ENCODE measurements around the gene COL1A1. TPM values are rescaled to one million over a fixed set of nuclear protein-coding genes. Genes with fewer than 3 reads are reported as not detected.

Gene COL1A1
- polyA plus RNA-seq, 4 donors, result 539 to 919 (median 649) TPM

GRCh38 chr17:50145532-50146229 is 55.8 kb downstream of the COL1A1 start:
- DNase-seq (ENCODE audit: low read depth in 4 of 4, low spot score in 3 of 4), result no peak

DNA sequence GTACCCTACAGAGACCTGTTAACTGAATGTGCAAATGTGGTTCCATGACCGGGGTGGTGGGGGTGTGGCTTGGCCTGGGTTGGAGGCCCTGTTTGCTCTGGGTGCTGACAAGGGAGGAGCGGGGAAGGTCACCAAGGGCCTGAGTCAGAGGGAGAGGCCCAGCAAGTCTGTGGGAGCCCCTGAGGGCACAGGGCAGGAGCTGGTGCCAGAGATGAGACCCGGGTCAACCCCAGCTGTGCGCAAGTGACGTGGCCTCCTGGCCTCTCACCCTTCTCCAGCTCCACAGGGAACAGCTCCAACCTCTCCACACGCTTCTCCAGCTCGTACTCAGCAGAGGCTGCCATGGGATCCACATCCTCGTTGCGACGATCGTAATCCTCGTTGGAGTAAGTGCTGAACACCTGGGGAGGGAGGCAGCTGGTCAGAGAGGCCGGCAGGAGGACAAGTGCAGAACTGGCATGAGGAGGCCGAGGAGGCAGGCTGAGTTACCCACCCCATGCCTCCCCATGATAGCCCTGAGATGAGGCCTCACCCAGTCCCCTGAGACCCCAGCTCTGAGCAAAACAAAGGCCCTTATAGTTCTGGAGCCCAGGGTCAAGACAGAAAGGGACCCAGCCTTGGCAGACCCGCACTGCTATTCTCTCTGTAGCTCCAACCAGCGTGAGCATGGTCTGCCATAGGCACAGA is 56.4 kb downstream of the COL1A1 start:
- DNase-seq (ENCODE audit: low read depth in 4 of 4, low spot score in 3 of 4), result no peak

- no peak for DNase-seq (ENCODE audit: low read depth in 4 of 4, low spot score in 3 of 4)
These were observed 57.1 kb downstream of the COL1A1 start for GRCh38 chr17:50144355-50144754.

DNA sequence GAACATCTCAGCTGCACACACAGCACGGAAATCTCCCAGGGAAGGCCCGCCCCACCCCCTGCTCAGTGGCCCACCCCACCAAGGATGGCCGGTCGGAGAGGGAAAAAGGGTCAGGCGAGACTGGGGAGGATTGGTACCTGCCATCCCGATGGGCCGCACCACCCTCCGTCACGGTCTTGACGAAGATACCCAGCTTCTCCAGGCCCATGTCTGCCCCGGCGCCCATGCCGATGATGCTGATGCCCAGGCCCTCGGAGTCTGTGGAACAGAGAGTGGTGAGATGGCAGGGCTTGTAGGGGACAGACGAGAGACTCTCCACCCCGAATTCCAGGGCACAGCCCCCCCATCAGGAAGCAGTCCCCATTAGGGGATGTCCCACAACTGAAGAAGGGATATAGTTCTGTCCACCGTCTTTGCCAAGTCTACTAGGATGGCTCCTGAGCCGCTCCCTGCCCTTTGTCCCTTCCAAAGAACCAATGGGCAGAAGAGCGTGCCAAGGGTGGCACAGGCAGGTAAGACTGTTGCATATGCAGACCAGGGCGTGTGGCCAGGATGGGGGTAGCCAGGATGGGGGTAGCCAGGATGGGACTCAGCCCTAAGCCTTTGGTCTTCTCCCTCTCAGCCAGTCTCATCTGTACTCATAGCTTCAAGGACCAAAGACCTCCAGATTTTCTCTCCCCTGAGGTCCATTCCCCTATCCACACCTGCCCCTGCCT is 57.8 kb downstream of the COL1A1 start:
- no peak for DNase-seq (ENCODE audit: low read depth in 4 of 4, low spot score in 3 of 4)

DNA sequence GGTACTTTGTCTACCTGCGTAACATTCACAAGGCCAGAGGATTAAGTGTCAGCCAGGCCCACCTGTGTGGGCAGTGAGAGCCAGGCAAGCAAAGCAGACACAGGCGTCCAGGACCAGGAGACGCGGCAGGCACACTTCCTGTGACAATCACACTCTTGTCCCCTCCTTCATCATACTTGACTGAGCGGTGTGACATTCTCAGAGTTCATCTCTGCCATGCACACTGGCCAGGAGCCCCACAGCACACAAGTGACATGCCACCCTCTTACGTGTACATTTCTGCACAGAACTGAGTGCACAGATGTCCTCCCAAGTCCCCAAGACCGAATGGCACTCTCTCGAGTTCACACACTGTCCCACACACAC is 59.7 kb downstream of the COL1A1 start:
- DNase-seq (ENCODE audit: low read depth in 4 of 4, low spot score in 3 of 4), result no peak

GRCh38 chr17:50141026-50141744 is 60.2 kb downstream of the COL1A1 start:
- no peak for DNase-seq (ENCODE audit: low read depth in 4 of 4, low spot score in 3 of 4)

DNA sequence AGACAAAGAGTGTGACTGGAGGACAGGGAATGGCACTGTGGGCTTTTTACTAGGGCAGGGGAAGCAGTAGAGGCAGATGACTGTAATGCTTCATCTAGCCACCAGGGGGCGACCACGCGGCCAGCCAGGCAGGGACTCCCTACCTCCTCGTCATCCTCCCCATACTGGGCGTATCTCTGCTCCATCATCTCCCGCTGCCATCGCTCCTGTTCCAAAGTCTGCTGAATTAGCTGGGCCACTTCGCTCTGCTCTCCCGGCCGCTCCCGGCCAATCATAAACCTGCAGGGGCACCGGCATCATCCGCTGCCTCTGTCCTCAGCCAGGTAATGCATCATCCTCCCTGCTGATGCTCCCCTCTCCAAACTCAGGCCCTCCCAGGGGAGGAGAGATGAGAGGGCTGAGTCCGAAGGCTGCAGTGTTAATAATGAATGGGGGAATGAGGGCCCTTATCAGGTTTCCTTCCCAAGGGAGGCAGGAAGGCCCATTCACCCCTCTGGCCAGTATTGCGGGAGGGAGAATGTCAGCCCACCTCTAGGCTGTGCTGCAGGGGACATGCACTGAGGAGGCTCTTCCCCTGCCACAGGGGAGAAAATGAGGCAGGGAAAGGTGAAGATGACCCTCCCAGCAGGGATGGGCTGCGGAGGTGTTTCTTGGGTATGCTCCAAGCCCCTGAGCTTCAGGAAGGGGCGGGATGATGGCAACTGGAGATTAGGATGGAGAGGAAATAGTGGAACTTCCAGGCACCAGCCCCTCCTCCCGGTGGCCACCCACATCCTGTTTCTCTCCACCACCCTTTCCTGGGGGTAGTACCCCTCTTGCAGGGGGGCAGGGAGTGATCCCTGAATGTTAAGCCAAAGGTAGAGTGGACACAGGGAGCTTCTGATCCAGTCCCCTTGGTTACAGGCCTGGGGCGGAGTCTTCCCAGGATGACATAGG is 61.2 kb downstream of the COL1A1 start:
- no peak for DNase-seq (ENCODE audit: low read depth in 4 of 4, low spot score in 3 of 4)

GRCh38 chr17:50139185-50139783 is 62.1 kb downstream of the COL1A1 start:
- no peak for DNase-seq (ENCODE audit: low read depth in 4 of 4, low spot score in 3 of 4)

DNA sequence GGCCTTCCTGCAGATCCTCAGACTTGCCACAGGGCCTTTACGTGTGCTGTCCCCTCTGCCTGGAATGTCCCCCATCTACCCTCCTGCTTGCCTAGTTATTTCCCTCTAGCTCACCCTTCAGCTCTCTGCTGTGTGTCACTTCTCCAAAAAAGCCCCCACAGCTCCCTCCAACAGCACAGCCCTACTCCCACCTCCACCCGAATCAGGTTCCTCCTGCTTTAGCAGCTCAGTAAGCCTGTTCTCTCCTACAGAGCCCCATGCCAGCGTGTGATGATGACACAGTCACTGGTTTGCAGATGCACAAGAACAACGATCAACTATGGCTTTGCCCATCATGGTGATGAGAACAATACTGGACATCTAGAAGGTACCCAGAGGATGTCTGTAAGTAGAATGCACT is 64.4 kb downstream of the COL1A1 start:
- DNase-seq (ENCODE audit: low read depth in 4 of 4, low spot score in 3 of 4), result no peak

- DNase-seq (ENCODE audit: low read depth in 4 of 4, low spot score in 3 of 4), result no peak
These were observed 65.2 kb downstream of the COL1A1 start for GRCh38 chr17:50136096-50136687.

DNA sequence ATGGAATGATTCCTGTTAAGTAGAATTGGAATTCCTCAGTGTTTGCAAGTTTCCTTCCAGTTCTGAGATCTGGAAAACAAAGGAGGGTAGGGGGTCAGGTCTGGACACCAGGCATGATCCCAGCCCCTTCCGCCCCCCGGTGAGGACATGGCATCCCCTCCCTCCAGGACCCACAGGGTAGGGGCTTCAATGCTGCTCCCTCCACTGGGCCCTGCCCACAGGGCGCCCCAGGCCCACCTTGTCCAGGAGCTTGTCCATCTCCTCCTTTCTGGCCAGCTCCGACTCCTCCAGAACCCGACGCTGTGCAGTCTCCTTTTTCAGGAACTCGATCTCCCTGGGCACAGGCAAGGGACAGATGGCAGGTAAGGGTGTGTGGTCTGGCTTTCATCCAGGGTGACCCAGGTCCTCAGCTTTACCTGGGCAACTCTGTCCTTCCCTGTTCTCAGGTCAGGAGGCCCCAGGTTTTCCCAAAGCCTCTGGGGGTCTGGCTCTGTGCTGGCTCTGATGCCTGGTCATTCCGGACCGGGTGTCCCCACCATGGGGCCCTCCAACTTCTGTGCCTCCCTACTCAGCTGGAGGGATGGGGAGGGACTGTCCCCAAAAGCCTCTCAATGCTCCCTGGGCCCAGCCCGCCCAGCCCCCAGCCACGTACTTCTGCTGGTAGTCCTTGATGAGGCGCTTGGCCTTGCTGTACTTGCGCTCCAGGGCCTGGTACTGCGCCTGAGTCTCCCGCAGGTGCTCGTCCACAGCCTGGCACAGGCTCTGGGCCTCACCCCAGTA is 65.9 kb downstream of the COL1A1 start:
- no peak for DNase-seq (ENCODE audit: low read depth in 4 of 4, low spot score in 3 of 4)

- no peak for DNase-seq (ENCODE audit: low read depth in 4 of 4, low spot score in 3 of 4)
These were observed 67.0 kb downstream of the COL1A1 start for GRCh38 chr17:50134206-50135110.

DNA sequence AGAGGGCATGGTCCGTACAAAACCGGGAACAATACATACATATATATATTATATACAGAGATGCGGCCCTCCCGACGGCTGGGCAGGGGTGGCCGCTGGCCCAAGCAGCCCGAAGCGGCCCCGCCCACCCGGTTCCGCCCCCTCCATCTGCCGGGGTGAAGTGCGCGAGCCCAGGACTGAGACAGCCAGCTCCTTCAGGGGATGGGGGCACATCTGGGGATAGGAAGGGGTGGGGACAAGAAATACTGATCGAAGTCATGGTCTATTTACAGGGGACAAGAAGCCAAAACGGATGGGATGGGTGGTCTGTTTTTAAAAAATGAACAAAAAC is 67.7 kb downstream of the COL1A1 start:
- no peak for DNase-seq (ENCODE audit: low read depth in 4 of 4, low spot score in 3 of 4)

Other genes starting within 250 kb of the COL1A1 start
- under 1 TPM; 0.52 to 0.78 (median 0.62) TPM for gene DLX4, start 232.4 kb downstream of the COL1A1 start, polyA plus RNA-seq (ENCODE audit: insufficient read length in 4 of 4)
- gene DLX3, start 206.4 kb downstream of the COL1A1 start, polyA plus RNA-seq (ENCODE audit: insufficient read length in 4 of 4), result 1 to 10 TPM in 3 of 4 donors, under 1 TPM in 1; 0.90 to 1.6 (median 1.2) TPM
- 100 to 1,000 TPM in 2 of 4 donors, 10 to 100 TPM in 2; 97.9 to 123 (median 102) TPM for gene ITGA3, start 145.5 kb downstream of the COL1A1 start, polyA plus RNA-seq (ENCODE audit: insufficient read length in 4 of 4)
- 100 to 1,000 TPM; 115 to 128 (median 125) TPM for gene PDK2, start 106.3 kb downstream of the COL1A1 start, polyA plus RNA-seq (ENCODE audit: insufficient read length in 4 of 4)
- gene SAMD14, start 71.5 kb downstream of the COL1A1 start, polyA plus RNA-seq (ENCODE audit: insufficient read length in 4 of 4), result 10 to 100 TPM; 12.9 to 20.9 (median 14.6) TPM
- gene PPP1R9B, start 51.0 kb downstream of the COL1A1 start, polyA plus RNA-seq (ENCODE audit: insufficient read length in 4 of 4), result 10 to 100 TPM; 46.7 to 50.4 (median 49.3) TPM
- 1 to 10 TPM in 2 of 4 donors, under 1 TPM in 2; 0.79 to 1.2 (median 1.0) TPM for gene SGCA, start 35.6 kb downstream of the COL1A1 start, polyA plus RNA-seq (ENCODE audit: insufficient read length in 4 of 4)
- gene TMEM92, start 72.8 kb upstream of the COL1A1 start, polyA plus RNA-seq (ENCODE audit: insufficient read length in 4 of 4), result 1 to 10 TPM; 1.7 to 3.0 (median 2.4) TPM
- gene XYLT2, start 144.5 kb upstream of the COL1A1 start, polyA plus RNA-seq (ENCODE audit: insufficient read length in 4 of 4), result 10 to 100 TPM; 17.9 to 25.8 (median 19.0) TPM
- 10 to 100 TPM; 64.6 to 78.2 (median 73.0) TPM for gene MRPL27, start 171.6 kb upstream of the COL1A1 start, polyA plus RNA-seq (ENCODE audit: insufficient read length in 4 of 4)
- 1 to 10 TPM; 7.4 to 9.1 (median 7.9) TPM for gene EME1, start 171.6 kb upstream of the COL1A1 start, polyA plus RNA-seq (ENCODE audit: insufficient read length in 4 of 4)
- gene LRRC59, start 195.9 kb upstream of the COL1A1 start, polyA plus RNA-seq (ENCODE audit: insufficient read length in 4 of 4), result 10 to 100 TPM; 59.9 to 65.0 (median 63.8) TPM
- gene ACSF2, start 224.6 kb upstream of the COL1A1 start, polyA plus RNA-seq (ENCODE audit: insufficient read length in 4 of 4), result 10 to 100 TPM; 68.7 to 97.0 (median 91.0) TPM

Data from right renal pelvis (tissue), 4 donors.